GM15510 (cell line): ENCODE measurements around the gene WNK4.

ENCODE experiments used
- POLR2A ChIP-seq: IDR thresholded peaks from 3 replicates; pipeline ENCODE4 v1.6.1; 2011; ENCODE audit warnings: borderline replicate concordance; ENCODE audit not compliant: insufficient read length; ENCODE audit errors: extremely low read depth

The WNK4 gene

DNA sequence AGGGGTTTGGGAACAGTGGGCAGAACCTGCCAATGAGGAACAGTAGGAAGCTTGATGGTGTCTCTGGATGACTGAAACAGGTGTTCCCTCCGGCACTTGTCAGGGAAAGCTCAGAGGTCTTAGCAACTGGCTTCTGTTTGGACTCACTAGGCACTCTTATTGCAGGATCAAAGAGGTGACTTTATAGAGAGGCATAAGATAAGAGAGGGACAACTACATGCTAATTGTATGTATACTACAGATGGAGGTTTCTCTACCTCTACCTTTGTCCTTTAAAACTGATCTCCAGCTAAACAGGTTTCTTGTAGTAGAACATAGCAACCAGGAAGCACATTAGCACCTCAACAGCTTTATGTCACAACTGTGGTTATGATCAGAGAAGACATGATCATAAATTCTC lies 25.8 kb downstream of the WNK4 start:
- TF ChIP-seq POLR2A: no peak

DNA sequence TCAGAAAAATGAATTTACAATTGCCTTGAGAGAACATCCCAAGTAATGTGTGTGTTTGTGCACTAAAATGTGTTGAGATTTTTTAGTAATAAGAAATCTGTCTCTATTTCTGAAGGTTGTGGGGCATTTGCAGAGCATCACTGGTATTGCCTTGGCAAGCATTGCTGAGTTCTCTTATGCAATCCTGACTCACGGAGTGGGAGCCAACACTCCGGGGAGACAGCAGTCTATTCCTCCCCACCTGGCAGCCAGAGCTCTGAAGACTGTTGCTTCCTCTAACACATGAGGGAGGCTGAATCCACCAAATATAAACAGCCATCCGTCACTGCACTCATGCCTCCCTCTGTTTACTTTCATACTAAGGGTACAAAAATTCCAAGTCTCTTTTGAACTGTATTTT lies 28.8 kb downstream of the WNK4 start:
- no peak for TF ChIP-seq POLR2A

DNA sequence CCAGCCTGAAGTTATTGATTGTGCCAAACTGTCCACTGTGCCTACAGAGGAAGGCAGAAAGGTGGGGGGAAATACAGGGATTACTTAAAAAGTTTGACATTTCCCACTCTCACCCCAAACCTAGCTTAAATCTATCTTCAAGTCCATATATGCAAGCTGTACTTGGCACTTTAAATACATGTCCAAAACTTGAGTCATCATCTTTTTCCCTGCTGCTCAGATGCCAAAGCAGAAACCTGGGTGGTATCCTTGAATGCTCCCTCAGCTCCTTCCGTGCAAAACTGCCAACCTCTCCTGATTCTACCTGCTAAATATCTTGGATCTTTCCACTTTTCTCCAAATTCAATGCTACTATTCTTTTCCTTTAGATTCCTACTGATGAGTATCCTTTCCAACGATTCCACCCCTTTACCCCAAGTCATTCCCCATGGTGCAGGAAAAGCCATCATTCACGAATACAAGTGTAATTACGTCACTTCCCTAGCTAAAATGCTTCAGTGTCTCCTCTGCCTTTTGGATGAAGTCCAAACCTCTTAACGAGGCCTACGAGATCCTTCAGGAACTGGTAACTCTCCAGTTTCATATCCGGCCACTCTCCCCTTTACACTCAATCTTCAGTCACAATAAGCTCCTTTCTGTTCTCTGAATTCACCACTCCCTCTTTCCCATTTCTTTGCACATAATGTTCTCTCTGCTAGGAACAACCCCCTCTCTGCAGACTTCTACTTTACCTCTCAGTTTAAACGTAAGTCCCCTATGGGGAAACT lies 34.4 kb downstream of the WNK4 start:
- no peak for TF ChIP-seq POLR2A

DNA sequence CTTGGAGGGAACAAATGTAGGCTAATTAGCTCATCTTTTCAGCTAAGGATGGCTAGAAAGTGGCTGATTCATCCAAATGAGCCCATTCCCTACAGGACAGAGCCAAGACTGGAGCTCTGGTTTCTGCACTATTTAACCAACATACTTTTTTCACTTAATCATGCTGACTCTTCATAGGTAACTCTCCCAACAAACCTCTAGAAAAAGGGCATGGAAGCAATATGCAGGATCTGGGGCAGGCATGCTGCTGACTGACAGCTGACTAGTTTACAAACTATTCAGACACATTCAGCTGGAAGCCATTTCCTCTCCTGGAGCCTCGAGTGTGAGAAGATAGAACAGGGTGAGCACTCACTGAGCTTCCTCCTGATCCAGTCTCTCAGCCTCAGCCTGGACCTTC lies 37.5 kb downstream of the WNK4 start:
- TF ChIP-seq POLR2A: no peak

DNA sequence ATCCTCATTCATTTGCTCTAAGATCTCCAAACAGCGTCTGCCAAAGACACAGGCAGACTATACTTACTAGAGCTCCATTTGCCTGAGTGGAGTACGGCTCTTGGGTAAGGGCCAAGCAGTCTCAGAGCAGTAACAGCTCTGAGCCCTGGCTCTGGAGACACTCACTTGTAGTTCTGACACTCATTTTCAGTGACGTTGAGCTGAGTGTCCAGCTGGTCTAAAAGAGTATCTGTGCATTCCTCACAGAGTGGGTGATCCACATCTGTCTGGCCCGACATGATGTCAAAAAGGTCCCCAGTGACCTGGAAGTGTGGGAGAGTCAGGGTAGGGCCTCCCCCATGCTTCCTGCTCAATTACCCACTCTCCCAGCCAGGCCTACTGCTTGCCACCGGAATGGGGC lies 38.0 kb downstream of the WNK4 start:
- no peak for TF ChIP-seq POLR2A

DNA sequence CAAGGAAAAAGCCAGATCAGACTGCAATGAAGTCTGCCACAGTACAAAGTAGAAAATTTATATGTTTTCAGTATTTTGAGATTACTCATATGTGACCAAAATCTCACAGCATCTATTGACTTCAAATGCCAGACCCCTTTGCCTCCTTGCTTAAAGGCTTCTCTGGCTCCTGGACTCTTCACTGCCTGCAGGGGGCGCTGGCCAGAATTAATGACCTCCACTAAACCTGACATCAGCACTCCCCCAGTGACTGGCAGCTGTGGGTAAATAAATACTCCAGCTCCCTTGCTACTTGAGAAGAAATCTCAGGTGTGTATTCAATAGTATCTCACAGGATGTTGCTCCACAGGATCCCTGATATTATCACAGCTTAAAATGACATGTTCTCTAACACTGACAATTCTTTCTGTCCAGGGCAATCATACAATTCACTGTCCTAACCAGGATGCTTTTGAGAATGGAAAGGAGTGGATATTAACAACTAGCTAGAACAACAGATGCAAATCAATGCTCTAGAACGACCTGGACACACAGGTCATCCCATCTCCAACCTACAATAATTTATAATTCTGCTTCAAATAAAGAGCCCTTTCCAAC lies 39.6 kb downstream of the WNK4 start:
- TF ChIP-seq POLR2A: no peak

DNA sequence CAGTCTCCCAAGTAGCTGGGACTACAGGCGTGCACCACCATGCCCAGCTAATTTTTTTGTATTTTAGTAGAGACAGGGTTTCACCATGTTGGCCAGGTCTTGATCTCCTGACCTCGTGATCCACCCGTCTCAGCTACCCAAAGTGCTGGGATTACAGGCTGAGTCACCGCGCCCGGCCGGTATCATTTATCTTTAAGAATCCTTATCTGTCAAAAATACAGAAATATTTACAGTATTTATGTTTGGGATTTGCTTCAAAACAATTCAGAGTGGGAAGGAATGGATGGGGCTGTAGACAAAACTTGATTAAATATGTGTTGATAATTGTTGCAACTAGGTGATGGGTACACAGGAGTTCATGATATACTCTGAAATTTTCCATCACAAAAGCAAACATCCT lies 40.8 kb downstream of the WNK4 start:
- no peak for TF ChIP-seq POLR2A

DNA sequence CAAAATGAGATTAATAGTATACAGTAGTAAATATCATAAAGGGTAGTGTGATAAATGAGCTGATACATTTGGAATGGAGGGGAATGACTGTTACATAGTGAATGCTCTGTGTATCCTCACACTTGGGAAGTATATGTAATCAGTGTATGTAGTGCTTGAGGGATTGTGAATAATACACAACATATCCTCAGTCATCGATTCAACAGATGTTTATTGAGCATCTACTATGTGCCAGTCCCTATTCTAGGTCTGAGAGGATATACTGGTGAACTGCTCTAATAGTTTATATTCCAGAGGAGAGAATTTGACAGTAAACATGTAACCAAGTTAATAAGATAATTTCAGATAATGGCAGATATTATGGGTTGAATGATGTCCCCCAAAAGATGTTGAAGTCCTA lies 47.1 kb downstream of the WNK4 start:
- TF ChIP-seq POLR2A: no peak

DNA sequence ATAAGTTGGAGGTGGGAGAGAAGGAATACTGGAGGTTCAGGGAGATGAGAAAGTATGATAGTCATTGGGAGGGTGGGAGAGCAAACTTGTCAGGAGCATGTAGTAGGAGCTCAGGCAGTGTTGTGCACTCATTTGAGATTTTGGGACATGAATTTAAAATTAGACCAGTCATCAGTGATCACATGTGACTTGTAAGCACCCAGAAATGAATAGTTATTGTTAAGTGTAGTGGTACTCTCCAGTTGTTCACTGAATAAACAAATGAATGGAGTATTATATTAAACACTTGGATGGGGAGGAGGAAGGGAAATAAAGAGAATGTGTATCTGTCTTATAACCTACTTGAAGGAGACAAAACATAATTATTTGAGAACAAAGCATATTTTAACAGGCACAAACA lies 50.6 kb downstream of the WNK4 start:
- TF ChIP-seq POLR2A: no peak

DNA sequence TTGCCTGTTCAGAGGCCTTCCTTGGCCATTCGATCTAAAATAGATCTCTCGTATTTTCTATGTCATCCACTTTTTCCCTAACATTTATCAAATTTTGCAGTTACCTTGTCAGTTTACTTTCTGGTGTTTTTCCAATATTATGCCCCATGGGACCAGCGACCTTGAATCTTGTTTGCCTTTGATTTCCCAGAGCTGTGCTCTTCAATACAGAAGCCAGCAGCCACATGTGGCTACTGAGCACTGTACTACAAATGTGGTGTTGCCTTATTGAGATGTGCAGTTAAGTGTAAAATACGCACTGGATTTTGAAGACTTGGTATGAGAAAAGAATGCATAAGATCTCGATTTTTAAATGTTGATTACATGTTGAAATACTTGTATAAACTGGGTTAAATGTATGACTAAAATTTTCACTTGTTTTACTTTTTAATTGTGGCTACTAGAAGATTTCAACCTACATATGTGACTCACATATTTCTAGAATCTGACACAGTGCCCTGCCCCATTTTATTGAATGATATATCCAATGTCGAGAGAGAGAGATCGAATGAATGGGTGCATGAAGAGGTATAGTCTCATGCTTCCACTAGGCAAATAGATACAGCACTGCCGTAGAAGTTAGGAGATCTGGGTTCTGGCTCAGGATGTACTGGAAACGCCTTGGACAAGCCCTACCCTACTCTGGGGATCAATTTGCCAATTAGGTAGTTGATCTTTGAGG lies 52.0 kb downstream of the WNK4 start:
- TF ChIP-seq POLR2A: no peak

DNA sequence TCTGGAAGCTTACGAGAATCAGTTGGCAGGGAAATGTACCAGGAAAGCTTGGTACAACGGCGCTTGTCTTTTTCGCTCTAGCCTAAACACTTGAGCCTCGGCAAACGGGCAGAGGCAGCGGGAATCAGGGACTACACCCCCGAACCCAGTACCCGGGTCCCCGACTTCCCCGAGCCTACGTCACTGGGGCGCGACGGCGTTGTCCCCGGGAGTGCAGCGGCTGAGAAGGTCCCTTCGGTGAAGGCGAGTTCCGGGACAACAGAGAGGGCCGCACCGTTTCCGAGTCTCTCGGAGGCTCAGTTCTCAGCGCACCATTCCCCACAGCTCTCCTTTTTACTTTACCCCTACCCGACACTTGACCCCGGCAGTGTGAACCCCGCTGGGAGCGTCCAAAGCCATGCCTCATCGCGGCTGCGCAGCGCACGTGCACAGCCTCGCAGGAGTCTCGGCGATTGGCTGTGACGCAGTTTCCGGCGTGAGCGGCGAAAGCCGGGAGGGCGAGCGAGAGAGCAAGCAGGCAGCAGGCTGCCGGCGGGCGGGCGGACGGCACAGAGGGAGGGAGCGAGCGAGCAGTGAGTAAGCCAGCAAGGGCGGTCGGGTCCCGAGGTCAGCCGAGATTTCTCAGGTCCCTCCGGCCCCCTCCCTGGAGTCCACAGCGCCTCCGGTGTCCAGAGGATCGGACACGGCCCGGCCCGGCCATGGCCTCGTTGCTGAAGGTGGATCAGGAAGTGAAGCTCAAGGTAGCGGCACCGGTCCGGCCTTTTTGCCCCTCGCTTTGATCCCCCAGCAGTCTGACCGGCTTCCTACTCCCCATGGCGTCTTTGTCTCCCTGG lies 52.7 kb downstream of the WNK4 start, which contains the start of gene PSME3:
PSME3 (plus strand) TSS at position 464 of the 833 bp plus-strand sequence; CDS start at position 699, 235 bp downstream.
- peak; percentile 93 for TF ChIP-seq POLR2A

DNA sequence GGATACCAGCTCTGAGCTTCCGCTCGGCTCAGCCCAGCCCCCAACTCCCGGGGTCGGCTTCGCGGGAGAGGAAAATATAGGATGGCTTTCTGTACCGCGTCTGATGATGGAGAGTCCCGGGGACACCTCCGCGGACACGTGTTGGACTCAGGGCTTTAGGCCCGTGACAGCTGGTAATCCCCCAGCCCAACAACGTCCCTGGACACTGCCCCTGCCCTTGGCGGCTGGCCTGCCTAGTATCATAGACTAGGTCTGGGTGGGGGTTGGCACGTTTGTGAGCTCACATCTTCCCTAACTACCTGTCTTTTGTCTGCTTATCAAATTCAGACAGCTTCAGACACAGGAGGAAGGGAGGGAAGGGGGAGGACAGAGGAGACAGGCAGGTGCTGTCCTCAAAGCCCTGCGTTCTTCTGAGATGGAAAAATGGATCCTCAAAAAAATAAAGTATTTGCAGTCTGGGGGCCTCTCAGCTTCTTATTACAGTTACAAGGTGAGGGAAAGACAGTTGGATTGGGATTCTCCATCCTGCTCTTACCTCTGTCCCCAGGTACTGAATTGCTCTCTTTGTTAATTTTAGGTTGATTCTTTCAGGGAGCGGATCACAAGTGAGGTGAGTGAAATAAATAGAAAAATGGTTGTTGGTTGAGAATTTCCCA lies 53.5 kb downstream of the WNK4 start:
- TF ChIP-seq POLR2A: no peak

DNA sequence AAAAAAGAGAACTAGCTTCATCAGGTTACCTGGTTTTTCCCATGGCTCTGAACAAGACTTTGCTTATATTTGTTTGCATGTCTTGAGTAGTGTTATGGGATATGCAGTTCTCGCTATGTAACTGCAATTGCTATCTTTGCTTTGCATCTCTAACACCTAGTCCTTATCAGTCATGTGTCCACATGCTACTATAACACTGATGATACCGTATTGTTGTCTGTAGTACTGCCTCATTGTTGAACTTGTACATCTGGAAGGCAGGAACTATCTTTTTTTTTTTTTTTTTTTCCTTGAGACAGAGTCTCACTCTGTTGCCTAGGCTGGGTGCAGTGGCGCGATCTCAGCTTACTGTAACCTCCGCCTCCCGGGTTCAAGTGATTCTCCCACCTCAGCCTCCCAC lies 55.3 kb downstream of the WNK4 start:
- TF ChIP-seq POLR2A: no peak

DNA sequence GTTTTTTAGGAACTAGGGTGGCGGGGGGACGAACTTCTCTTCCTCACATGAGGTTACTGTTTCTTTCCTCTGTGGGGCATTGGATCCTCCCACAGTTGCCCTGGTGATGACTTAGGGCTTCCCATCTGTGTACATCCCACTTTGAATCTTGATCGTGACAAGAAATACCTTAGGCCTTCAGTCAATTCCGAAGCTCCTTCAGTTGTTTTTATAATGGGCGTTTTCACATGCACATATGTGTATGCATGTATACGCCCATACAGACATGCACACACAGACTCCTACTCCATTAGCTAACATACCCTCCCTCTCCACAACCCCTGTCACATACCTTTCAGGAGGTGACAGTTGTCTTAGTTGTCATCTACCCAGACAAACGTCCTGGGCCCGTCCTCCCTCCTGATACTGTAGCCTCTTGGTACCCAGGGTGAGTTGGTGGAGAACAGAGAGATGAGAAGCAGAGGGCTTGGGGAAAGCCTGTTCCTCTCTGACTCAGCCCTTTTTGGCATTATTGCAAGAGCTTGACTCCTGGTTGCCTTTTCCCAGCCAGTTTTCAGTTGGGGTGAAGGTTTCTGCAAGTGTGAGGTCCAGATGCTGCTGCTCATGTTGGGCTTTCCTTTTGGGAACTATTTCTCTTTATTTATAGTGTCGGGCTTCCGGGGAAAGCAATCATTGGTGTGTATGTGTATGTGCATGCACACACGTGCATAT lies 61.7 kb downstream of the WNK4 start:
- no peak for TF ChIP-seq POLR2A
